OCI-LY1 (cell line): Measurements from ENCODE around the gene NUFIP2.

Experiments
- H2AFZ ChIP-seq: fragments of 200-600 bp; sonication (generic), shearing (Covaris generic); 2 replicates; pipeline ENCODE4 v1.6.0; 2014; ENCODE audit warnings: antibody characterized with exemption, mild to moderate bottlenecking, low read length
- H3F3A ChIP-seq: fragments of 200-600 bp; sonication (generic), shearing (Covaris generic); 2 replicates; pipeline ENCODE4 v1.6.0; 2014; ENCODE audit warnings: mild to moderate bottlenecking, antibody characterized with exemption, low read length, moderate library complexity; ENCODE audit not compliant: insufficient read depth
- H3K27ac ChIP-seq: fragments of 200-600 bp; sonication (generic); 2 replicates; pipeline ENCODE4 v1.5.1; 2014; ENCODE audit warnings: low read length, mixed run types, mild to moderate bottlenecking, low read depth; ENCODE audit not compliant: poor library complexity, severe bottlenecking
- H3K27me3 ChIP-seq: fragments of 200-600 bp; sonication (generic); 2 replicates; pipeline ENCODE4 v1.6.0; 2014; ENCODE audit warnings: antibody characterized with exemption, mild to moderate bottlenecking, low read length, moderate library complexity; ENCODE audit not compliant: insufficient read depth
- H3K36me3 ChIP-seq: fragments of 200-600 bp; sonication (generic); 2 replicates; pipeline ENCODE4 v1.6.1; 2014; ENCODE audit warnings: mild to moderate bottlenecking, antibody characterized with exemption, low read length, moderate library complexity, mixed read lengths; ENCODE audit not compliant: insufficient read depth
- H3K4me1 ChIP-seq: fragments of 200-600 bp; sonication (generic); 2 replicates; pipeline ENCODE4 v1.5.1; 2014; ENCODE audit warnings: mild to moderate bottlenecking, low read length, moderate library complexity; ENCODE audit not compliant: insufficient read depth, severe bottlenecking
- H3K4me2 ChIP-seq: fragments of 200-600 bp; sonication (generic), shearing (Covaris generic); 2 replicates; pipeline ENCODE4 v1.6.1; 2014; ENCODE audit warnings: low read length
- H3K4me3 ChIP-seq: fragments of 200-600 bp; sonication (generic); 2 replicates; pipeline ENCODE4 v1.5.1; 2014; ENCODE audit warnings: low read length, low read depth, mild to moderate bottlenecking, mixed read lengths; ENCODE audit not compliant: poor library complexity, severe bottlenecking
- H3K79me2 ChIP-seq: fragments of 200-600 bp; shearing (Covaris generic); 2 replicates; pipeline ENCODE4 v1.6.1; 2016; ENCODE audit warnings: mixed run types, low read length, mixed read lengths; ENCODE audit not compliant: insufficient read depth
- H3K9ac ChIP-seq: fragments of 200-600 bp; sonication (generic), shearing (Covaris generic); 2 replicates; pipeline ENCODE4 v1.6.1; 2014; ENCODE audit warnings: mild to moderate bottlenecking, low read length, mixed read lengths
- H3K9me2 ChIP-seq: fragments of 200-600 bp; sonication (generic), shearing (Covaris generic); 2 replicates; pipeline ENCODE4 v1.6.1; 2014; ENCODE audit warnings: low read depth, mild to moderate bottlenecking, low read length, mixed read lengths
- H3K9me3 ChIP-seq: fragments of 200-600 bp; shearing (Covaris generic); 2 replicates; pipeline ENCODE4 v1.6.1; 2014; ENCODE audit warnings: low read length, mixed read lengths
- H4K20me1 ChIP-seq: fragments of 200-600 bp; sonication (generic), shearing (Covaris generic); 2 replicates; pipeline ENCODE4 v1.6.0; 2016; ENCODE audit warnings: mild to moderate bottlenecking, low read length; ENCODE audit not compliant: insufficient read depth
- EZH2 ChIP-seq: fragments of 200-600 bp; sonication (generic), shearing (Covaris generic); IDR thresholded peaks from 2 replicates; pipeline ENCODE4 v1.8.0; 2017; ENCODE audit warnings: borderline replicate concordance, mixed run types, mild to moderate bottlenecking, antibody characterized with exemption, low read length, moderate library complexity, mixed read lengths
- TF ChIP-seq, protein P1 (sequence below): fragments of 200-600 bp; sonication (generic), shearing (Covaris generic); IDR thresholded peaks from 2 replicates; pipeline ENCODE4 v1.5.1; 2017; ENCODE audit warnings: mild to moderate bottlenecking, antibody characterized with exemption, low read length, moderate library complexity, mixed read lengths

NUFIP2 gene

GRCh38 chr17:29240968-29241963, 52.7 kb downstream of the NUFIP2 start:
- Histone ChIP-seq H3K4me2 (no peak overlapping the region), H3K9ac (no peak overlapping the region), H3F3A (no peaks in the 10 kb centered on the region), H3K27me3 (no peaks in the 10 kb centered on the region), H3K9me3 (no peaks in the 10 kb centered on the region), H3K27ac (no peak overlapping the region), H3K4me1 (no peaks in the 10 kb centered on the region), H4K20me1 (no peaks in the 10 kb centered on the region), H3K9me2 (no peaks in the 10 kb centered on the region), H2AFZ (no peak overlapping the region), H3K79me2 (no peaks in the 10 kb centered on the region), H3K4me3 (no peak overlapping the region), H3K36me3 (no peaks in the 10 kb centered on the region)
- no peak for TF ChIP-seq EZH2
- TF ChIP-seq, protein P1, sequence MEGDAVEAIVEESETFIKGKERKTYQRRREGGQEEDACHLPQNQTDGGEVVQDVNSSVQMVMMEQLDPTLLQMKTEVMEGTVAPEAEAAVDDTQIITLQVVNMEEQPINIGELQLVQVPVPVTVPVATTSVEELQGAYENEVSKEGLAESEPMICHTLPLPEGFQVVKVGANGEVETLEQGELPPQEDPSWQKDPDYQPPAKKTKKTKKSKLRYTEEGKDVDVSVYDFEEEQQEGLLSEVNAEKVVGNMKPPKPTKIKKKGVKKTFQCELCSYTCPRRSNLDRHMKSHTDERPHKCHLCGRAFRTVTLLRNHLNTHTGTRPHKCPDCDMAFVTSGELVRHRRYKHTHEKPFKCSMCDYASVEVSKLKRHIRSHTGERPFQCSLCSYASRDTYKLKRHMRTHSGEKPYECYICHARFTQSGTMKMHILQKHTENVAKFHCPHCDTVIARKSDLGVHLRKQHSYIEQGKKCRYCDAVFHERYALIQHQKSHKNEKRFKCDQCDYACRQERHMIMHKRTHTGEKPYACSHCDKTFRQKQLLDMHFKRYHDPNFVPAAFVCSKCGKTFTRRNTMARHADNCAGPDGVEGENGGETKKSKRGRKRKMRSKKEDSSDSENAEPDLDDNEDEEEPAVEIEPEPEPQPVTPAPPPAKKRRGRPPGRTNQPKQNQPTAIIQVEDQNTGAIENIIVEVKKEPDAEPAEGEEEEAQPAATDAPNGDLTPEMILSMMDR = peak; percentile 19; the same call in 1 of the 2 replicates

DNA sequence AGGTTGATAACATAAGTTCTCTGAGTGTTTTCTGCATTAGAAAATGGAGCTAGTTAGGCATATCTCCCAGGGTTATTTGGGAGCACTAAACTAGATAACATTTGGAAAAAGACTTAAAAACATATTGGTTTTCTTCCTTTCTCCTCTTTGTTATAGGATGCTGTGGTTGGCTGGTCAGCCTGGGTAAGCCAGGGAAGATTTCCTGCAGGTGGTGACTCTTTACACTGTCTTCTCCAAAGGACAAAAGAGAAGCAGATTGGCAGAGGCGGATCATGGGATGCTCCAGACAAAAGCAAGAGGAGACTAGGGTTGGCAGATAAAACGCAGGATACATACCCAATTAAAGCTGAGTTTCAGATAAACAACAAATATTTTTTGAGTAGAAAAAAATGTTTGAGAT, 53.5 kb downstream of the NUFIP2 start:
- no peaks in the 10 kb centered on the region for H3F3A ChIP-seq
- H3K27ac ChIP-seq = no peak overlapping the region
- H3K4me2 ChIP-seq = no peak overlapping the region
- no peak for TF ChIP-seq EZH2
- TF ChIP-seq, protein P1 = no peak
- H2AFZ ChIP-seq = no peak overlapping the region
- H3K9me2 ChIP-seq = no peaks in the 10 kb centered on the region
- no peaks in the 10 kb centered on the region for H3K79me2 ChIP-seq
- no peaks in the 10 kb centered on the region for H3K4me1 ChIP-seq
- no peaks in the 10 kb centered on the region for H4K20me1 ChIP-seq
- H3K4me3 ChIP-seq = no peak overlapping the region
- H3K9me3 ChIP-seq = no peaks in the 10 kb centered on the region
- no peaks in the 10 kb centered on the region for H3K36me3 ChIP-seq
- no peaks in the 10 kb centered on the region for H3K27me3 ChIP-seq
- H3K9ac ChIP-seq = no peak overlapping the region

- Histone ChIP-seq H3K9me2 (no peaks in the 10 kb centered on the region), H2AFZ (no peak overlapping the region), H3K79me2 (no peaks in the 10 kb centered on the region), H3K4me3 (no peak overlapping the region), H3K4me2 (no peak overlapping the region), H3K9me3 (no peaks in the 10 kb centered on the region), H3K36me3 (no peaks in the 10 kb centered on the region), H4K20me1 (no peaks in the 10 kb centered on the region), H3F3A (no peaks in the 10 kb centered on the region), H3K27ac (no peak overlapping the region), H3K27me3 (no peaks in the 10 kb centered on the region), H3K4me1 (no peaks in the 10 kb centered on the region), H3K9ac (no peak overlapping the region)
- TF ChIP-seq, protein P1 = no peak
- TF ChIP-seq EZH2 = no peak
Observed at GRCh38 chr17:29238133-29238850, 55.7 kb downstream of the NUFIP2 start.
